GM20431 (cell line): ENCODE results near the gene IL10RA.

Source experiments
- in situ Hi-C: fragments of 300-500 bp; cut with MseI, MboI; formaldehyde crosslinking; loops from one replicate; pipeline ENCODE4 v1.15.0; 2020; ENCODE audit warnings: low sequenced_read_pairs; ENCODE audit not compliant: unreplicated experiment

Gene IL10RA

GRCh38 chr11:117984476-117984875, 1.7 kb upstream of the IL10RA start:
- in situ Hi-C loops, result no loop called here

- in situ Hi-C loops, result no loop called here
These were observed 884 bp downstream of the IL10RA start for GRCh38 chr11:117986981-117987574.

- in situ Hi-C loops, result no loop called here
These were observed 3.3 kb downstream of the IL10RA start for GRCh38 chr11:117989351-117990102.

GRCh38 chr11:117992136-117992535, 5.9 kb downstream of the IL10RA start:
- in situ Hi-C loops, result no loop called here

GRCh38 chr11:117992620-117993019, 6.4 kb downstream of the IL10RA start:
- in situ Hi-C loops, result no loop called here

- in situ Hi-C loops, result no loop called here
These were observed 8.0 kb downstream of the IL10RA start for GRCh38 chr11:117993988-117994745.

GRCh38 chr11:117995472-117995871, 9.3 kb downstream of the IL10RA start:
- in situ Hi-C loops, result no loop called here

GRCh38 chr11:117996058-117996457, 9.9 kb downstream of the IL10RA start:
- in situ Hi-C loops, result no loop called here

GRCh38 chr11:117997406-117997805, 11.2 kb downstream of the IL10RA start:
- in situ Hi-C loops, result no loop called here

- in situ Hi-C loops, result no loop called here
These were observed 11.8 kb downstream of the IL10RA start for GRCh38 chr11:117997823-117998579.

- in situ Hi-C loops, result no loop called here
These were observed 12.6 kb downstream of the IL10RA start for GRCh38 chr11:117998664-117999353.

- in situ Hi-C loops, result no loop called here
These were observed 13.3 kb downstream of the IL10RA start for GRCh38 chr11:117999354-117999993.

- in situ Hi-C loops, result no loop called here
These were observed 14.1 kb downstream of the IL10RA start for GRCh38 chr11:118000067-118000849.

- in situ Hi-C loops, result no loop called here
These were observed 14.6 kb downstream of the IL10RA start for GRCh38 chr11:118000850-118001228.

- in situ Hi-C loops, result no loop called here
These were observed 15.3 kb downstream of the IL10RA start for GRCh38 chr11:118001494-118001971.

- in situ Hi-C loops, result no loop called here
These were observed 15.9 kb downstream of the IL10RA start for GRCh38 chr11:118002010-118002540.

- in situ Hi-C loops, result no loop called here
These were observed 16.6 kb downstream of the IL10RA start for GRCh38 chr11:118002541-118003423.
